Stimulated activated CD4-positive, alpha-beta T cell treated with anti-CD3 and anti-CD28 coated beads, Interleukin-4, amount 100 ng/mL, for 4 hours (primary cell): ENCODE results near the gene CCDC106.

Source experiments
- DNase-seq, 2 experiments: peaks; one replicate each; pipeline ENCODE4 v3.0.0-alpha.2; 2020

CCDC106 gene

GRCh38 chr19:55686311-55687050 is 38.5 kb downstream of the CCDC106 start:
- DNase-seq, result no peak

- DNase-seq, result no peak
These were observed 39.5 kb downstream of the CCDC106 start for GRCh38 chr19:55687281-55688201.

- DNase-seq, result no peak
These were observed 40.6 kb downstream of the CCDC106 start for GRCh38 chr19:55688422-55689218.

- no peak for DNase-seq
These were observed 41.5 kb downstream of the CCDC106 start for GRCh38 chr19:55689411-55690108.

- no peak for DNase-seq
These were observed 42.2 kb downstream of the CCDC106 start for GRCh38 chr19:55690109-55690768.

GRCh38 chr19:55690769-55691545 is 42.9 kb downstream of the CCDC106 start:
- DNase-seq, result no peak

GRCh38 chr19:55691561-55692481 is 43.8 kb downstream of the CCDC106 start:
- DNase-seq, result no peak

GRCh38 chr19:55692681-55693081 is 44.7 kb downstream of the CCDC106 start:
- no peak for DNase-seq

GRCh38 chr19:55693336-55693974 is 45.4 kb downstream of the CCDC106 start:
- DNase-seq, result no peak

GRCh38 chr19:55694241-55694655 is 46.2 kb downstream of the CCDC106 start:
- no peak for DNase-seq

GRCh38 chr19:55694656-55695491 is 46.9 kb downstream of the CCDC106 start:
- no peak for DNase-seq

GRCh38 chr19:55695511-55696290 is 47.7 kb downstream of the CCDC106 start:
- DNase-seq, result no peak

GRCh38 chr19:55696301-55697068 is 48.5 kb downstream of the CCDC106 start:
- DNase-seq, result no peak

- DNase-seq, result no peak
These were observed 49.0 kb downstream of the CCDC106 start for GRCh38 chr19:55697069-55697440.

GRCh38 chr19:55697698-55698097 is 49.7 kb downstream of the CCDC106 start:
- DNase-seq, result no peak

- DNase-seq, result no peak
These were observed 50.2 kb downstream of the CCDC106 start for GRCh38 chr19:55698256-55698655.

GRCh38 chr19:55699221-55699620 is 51.2 kb downstream of the CCDC106 start:
- DNase-seq, result no peak
